SU-DHL-6 (cell line): Measurements from ENCODE around the gene TMEM116.

Experiments used
- H2AFZ ChIP-seq: fragments of 200-600 bp; sonication (generic); 2 replicates; pipeline ENCODE4 v1.6.1; 2014; ENCODE audit warnings: low read depth, mild to moderate bottlenecking, moderate library complexity, mixed read lengths, antibody characterized with exemption, low read length; ENCODE audit not compliant: severe bottlenecking
- H3F3A ChIP-seq: fragments of 200-600 bp; shearing (Covaris generic); 2 replicates; pipeline ENCODE4 v1.6.0; 2016; ENCODE audit warnings: antibody characterized with exemption, mild to moderate bottlenecking; ENCODE audit not compliant: insufficient read depth
- H3K27ac ChIP-seq: fragments of 200-600 bp; sonication (generic); 2 replicates; pipeline ENCODE4 v1.5.1; 2016; ENCODE audit warnings: low read depth, mild to moderate bottlenecking, low read length, moderate library complexity, mixed read lengths
- H3K27me3 ChIP-seq: fragments of 200-600 bp; sonication (generic), shearing (Covaris generic); 2 replicates; pipeline ENCODE4 v1.6.0; 2014; ENCODE audit warnings: mild to moderate bottlenecking, low read length
- H3K36me3 ChIP-seq: fragments of 200-600 bp; sonication (generic); 2 replicates; pipeline ENCODE4 v1.6.1; 2014; ENCODE audit warnings: mild to moderate bottlenecking, low read length, mixed read lengths
- H3K4me2 ChIP-seq: fragments of 300-600, 200-600 bp; shearing (Covaris generic), sonication (generic); 2 replicates; pipeline ENCODE4 v1.6.0; 2014; ENCODE audit warnings: low read length, low read depth, mild to moderate bottlenecking; ENCODE audit not compliant: poor library complexity, severe bottlenecking
- H3K4me3 ChIP-seq: fragments of 200-600 bp; sonication (generic); 2 replicates; pipeline ENCODE4 v1.5.1; 2014; ENCODE audit warnings: antibody characterized with exemption, low read length, mild to moderate bottlenecking, mixed read lengths; ENCODE audit not compliant: insufficient read depth, poor library complexity, severe bottlenecking
- H3K79me2 ChIP-seq: fragments of 200-600 bp; sonication (generic); 2 replicates; pipeline ENCODE4 v1.6.1; 2014; ENCODE audit warnings: mild to moderate bottlenecking, low read length, moderate library complexity; ENCODE audit not compliant: insufficient read depth
- H3K9ac ChIP-seq: fragments of 200-600 bp; sonication (generic); 2 replicates; pipeline ENCODE4 v1.7.0; 2014; ENCODE audit warnings: mild to moderate bottlenecking, low read length
- H3K9me2 ChIP-seq: fragments of 200-600 bp; sonication (generic); replicated peaks from 2 replicates; pipeline ENCODE4 v1.6.1; 2014; ENCODE audit warnings: low read length; ENCODE audit not compliant: insufficient read depth
- H3K9me3 ChIP-seq: fragments of 200-600 bp; sonication (generic); 2 replicates; pipeline ENCODE4 v1.6.1; 2014; ENCODE audit warnings: low read length, mixed read lengths; ENCODE audit not compliant: insufficient read depth
- H4K20me1 ChIP-seq: fragments of 200-600 bp; sonication (generic); 2 replicates; pipeline ENCODE4 v1.6.1; 2014; ENCODE audit warnings: low read depth, mild to moderate bottlenecking, antibody characterized with exemption, low read length, moderate library complexity, mixed read lengths
- CTCF ChIP-seq: fragments of 200-600 bp; sonication (generic); IDR thresholded peaks from one replicate; pipeline ENCODE4 v1.5.1; 2017; ENCODE audit warnings: antibody characterized with exemption, mild to moderate bottlenecking, low read length, moderate library complexity; ENCODE audit not compliant: insufficient read depth, poor library complexity, severe bottlenecking
- EZH2phosphoT487 ChIP-seq: fragments of 200-600 bp; sonication (generic), shearing (Covaris generic); conservative IDR thresholded peaks from 2 replicates; pipeline ENCODE4 v1.6.1; 2018; ENCODE audit warnings: mild to moderate bottlenecking, antibody characterized with exemption, low read length, moderate library complexity, mixed read lengths

Gene TMEM116

GRCh38 chr12:111893287-111893686 lies 119.7 kb downstream of the TMEM116 start:
- Histone ChIP-seq H3K36me3 (peaks cover 13% of the 10 kb centered on the region; the same call in 1 of the 2 replicates), H3K4me2 (no peak overlapping the region), H3K27ac (no peak overlapping the region), H3K9me2 (no peaks in the 10 kb centered on the region), H4K20me1 (no peaks in the 10 kb centered on the region), H3K9ac (no peak overlapping the region), H3K79me2 (no peaks in the 10 kb centered on the region), H3K27me3 (no peaks in the 10 kb centered on the region), H3F3A (0 out of 2 replicates have a peak, but pooled peaks cover 4% of the 10 kb centered on the region), H3K9me3 (no peaks in the 10 kb centered on the region), H3K4me3 (no peak overlapping the region), H2AFZ (no peak overlapping the region)
- TF ChIP-seq EZH2phosphoT487 (no peak), CTCF (no peak)

- H2AFZ ChIP-seq = no peak overlapping the region
- TF ChIP-seq CTCF (no peak), EZH2phosphoT487 (no peak)
- H3K27ac ChIP-seq = no peak overlapping the region
- H4K20me1 ChIP-seq = no peaks in the 10 kb centered on the region
- H3K9ac ChIP-seq = no peak overlapping the region
- H3K4me3 ChIP-seq = no peak overlapping the region
- H3K9me2 ChIP-seq = no peaks in the 10 kb centered on the region
- no peaks in the 10 kb centered on the region for H3F3A ChIP-seq
- no peak overlapping the region for H3K4me2 ChIP-seq
- H3K27me3 ChIP-seq = no peaks in the 10 kb centered on the region
- H3K9me3 ChIP-seq = no peaks in the 10 kb centered on the region
- peaks cover 9% of the 10 kb centered on the region for H3K36me3 ChIP-seq
- H3K79me2 ChIP-seq = no peaks in the 10 kb centered on the region
These were observed 124.8 kb downstream of the TMEM116 start for GRCh38 chr12:111887926-111888745.

GRCh38 chr12:111886662-111887545 lies 126.1 kb downstream of the TMEM116 start:
- H3K9me2 ChIP-seq = no peaks in the 10 kb centered on the region
- H3K27ac ChIP-seq = no peak overlapping the region
- no peak overlapping the region for H3K4me2 ChIP-seq
- no peaks in the 10 kb centered on the region for H3K9me3 ChIP-seq
- no peaks in the 10 kb centered on the region for H3K79me2 ChIP-seq
- no peak for TF ChIP-seq CTCF
- no peak for TF ChIP-seq EZH2phosphoT487
- no peak overlapping the region for H3K4me3 ChIP-seq
- H2AFZ ChIP-seq = no peak overlapping the region
- peaks cover 6% of the 10 kb centered on the region for H3K36me3 ChIP-seq
- no peaks in the 10 kb centered on the region for H3K27me3 ChIP-seq
- no peaks in the 10 kb centered on the region for H3F3A ChIP-seq
- no peak overlapping the region for H3K9ac ChIP-seq
- H4K20me1 ChIP-seq = no peaks in the 10 kb centered on the region
